ENCODE measurements around the gene KIF16B. TPM values are rescaled to one million over a fixed set of nuclear protein-coding genes. Genes with fewer than 3 reads are reported as not detected.

KIF16B gene
- total RNA-seq, 4 donors from 2014 or later, result 8.7 to 20.6 (median 16.6) TPM

- intact Hi-C loops (cut with DNase I; ENCODE audit: low total_unique reads), result no loop called here
- H3K4me1 ChIP-seq, result no peaks in the 10 kb centered on the region
- H3K27me3 ChIP-seq, result no peaks in the 10 kb centered on the region
- no peaks in the 10 kb centered on the region for H3K36me3 ChIP-seq
- H3K4me3 ChIP-seq, result no peak overlapping the region
- no peaks in the 10 kb centered on the region for H3K9me3 ChIP-seq
- H3K27ac ChIP-seq, result no peak overlapping the region
- TF ChIP-seq CTCF (IDR thresholded peaks at IDR 0.05), result no peak
- TF ChIP-seq POLR2A (IDR thresholded peaks at IDR 0.05), result no peak
- DNase-seq, result no peak
Measured at GRCh38 chr20:16500197-16500596, 73.1 kb downstream of the KIF16B start.

GRCh38 chr20:16498526-16499253 is 74.6 kb downstream of the KIF16B start:
- no peak overlapping the region for H3K4me3 ChIP-seq
- no peaks in the 10 kb centered on the region for H3K9me3 ChIP-seq
- no peak for TF ChIP-seq CTCF (IDR thresholded peaks at IDR 0.05)
- TF ChIP-seq POLR2A (IDR thresholded peaks at IDR 0.05), result no peak
- H3K36me3 ChIP-seq, result no peaks in the 10 kb centered on the region
- DNase-seq, result no peak
- intact Hi-C loops (cut with DNase I; ENCODE audit: low total_unique reads), result no loop called here
- no peaks in the 10 kb centered on the region for H3K4me1 ChIP-seq
- H3K27ac ChIP-seq, result no peak overlapping the region
- no peaks in the 10 kb centered on the region for H3K27me3 ChIP-seq

- no peak overlapping the region for H3K4me3 ChIP-seq
- no peaks in the 10 kb centered on the region for H3K27me3 ChIP-seq
- TF ChIP-seq CTCF (IDR thresholded peaks at IDR 0.05) (no peak), POLR2A (IDR thresholded peaks at IDR 0.05) (no peak)
- DNase-seq, result no peak
- H3K4me1 ChIP-seq, result no peaks in the 10 kb centered on the region
- no peaks in the 10 kb centered on the region for H3K36me3 ChIP-seq
- H3K9me3 ChIP-seq, result no peaks in the 10 kb centered on the region
- intact Hi-C loops (cut with DNase I; ENCODE audit: low total_unique reads), result no loop called here
- H3K27ac ChIP-seq, result no peak overlapping the region
Measured at GRCh38 chr20:16497896-16498295, 75.4 kb downstream of the KIF16B start.

GRCh38 chr20:16493486-16493885 is 79.8 kb downstream of the KIF16B start:
- no peak overlapping the region for H3K4me3 ChIP-seq
- no peak overlapping the region for H3K27ac ChIP-seq
- no peaks in the 10 kb centered on the region for H3K36me3 ChIP-seq
- no peak for DNase-seq
- no peaks in the 10 kb centered on the region for H3K27me3 ChIP-seq
- H3K4me1 ChIP-seq, result no peaks in the 10 kb centered on the region
- TF ChIP-seq CTCF (IDR thresholded peaks at IDR 0.05) (no peak), POLR2A (IDR thresholded peaks at IDR 0.05) (no peak)
- intact Hi-C loops (cut with DNase I; ENCODE audit: low total_unique reads), result no loop called here
- H3K9me3 ChIP-seq, result no peaks in the 10 kb centered on the region

GRCh38 chr20:16491294-16491905 is 81.8 kb downstream of the KIF16B start:
- Histone ChIP-seq H3K27ac (no peak overlapping the region), H3K4me3 (no peak overlapping the region), H3K36me3 (no peaks in the 10 kb centered on the region), H3K9me3 (no peaks in the 10 kb centered on the region), H3K27me3 (no peaks in the 10 kb centered on the region), H3K4me1 (no peaks in the 10 kb centered on the region)
- intact Hi-C loops (cut with DNase I; ENCODE audit: low total_unique reads), result no loop called here
- TF ChIP-seq CTCF (IDR thresholded peaks at IDR 0.05) (no peak), POLR2A (IDR thresholded peaks at IDR 0.05) (no peak)
- no peak for DNase-seq

Measured in uterus (tissue), 4 donors.